Transverse colon (tissue), 4 donors: ENCODE data around the gene ATP6V0E1. TPM values are rescaled to one million over a fixed set of nuclear protein-coding genes. Genes with fewer than 3 reads are reported as not detected.
"Not testable (repeated sequence)": the region's sequence is repeated elsewhere in the genome, so short reads cannot be mapped to it uniquely, and the experiment has no call there.

ENCODE experiments used
- DNase-seq: peaks from one replicate; pipeline ENCODE4 v3.0.0-alpha.2; 2019
- H3K27ac ChIP-seq, 4 donors: fragments of 200-600 bp; sonication (generic); 2 replicates each; pipeline ENCODE4 v1.5.1; 2016 to 2018; ENCODE audit warnings: inconsistent platforms in 4 of 4
- H3K27me3 ChIP-seq: fragments of 200-600 bp; sonication (generic); 2 replicates; pipeline ENCODE4 v1.5.1; 2017; ENCODE audit warnings: inconsistent platforms
- H3K36me3 ChIP-seq, 4 donors: fragments of 200-600 bp; sonication (generic); 2 replicates each; pipeline ENCODE4 v1.5.1; 2017 to 2019; ENCODE audit warnings: inconsistent platforms in 4 of 4
- H3K4me1 ChIP-seq, 4 donors: fragments of 200-600 bp; sonication (generic); 2 replicates each; pipeline ENCODE4 v1.5.1; 2017 to 2020; ENCODE audit warnings: inconsistent platforms in 4 of 4
- H3K4me3 ChIP-seq, 4 donors: fragments of 200-600 bp; sonication (generic); 1 replicate in 1 of 4; 2 replicates in 3 of 4; pipeline versions ENCODE4 v1.5.1 to v1.6.1; 2017 to 2019; ENCODE audit warnings: inconsistent platforms in 4 of 4
- H3K9me3 ChIP-seq, 2 donors: fragments of 200-600 bp; sonication (generic); 2 replicates each; pipeline ENCODE4 v1.5.1; 2017 to 2019; ENCODE audit warnings: inconsistent platforms in 2 of 2
- EP300 ChIP-seq: sonication (generic); formaldehyde crosslinking; IDR thresholded peaks from one replicate; pipeline ENCODE4 v1.6.1; 2017; ENCODE audit warnings: antibody characterized with exemption, low read depth
- POLR2A ChIP-seq: fragments of 450-650 bp; IDR thresholded peaks from one replicate; pipeline ENCODE4 v1.6.1; 2016; ENCODE audit warnings: antibody characterized with exemption, mild to moderate bottlenecking, moderate library complexity
- POLR2AphosphoS5 ChIP-seq, 3 donors: sonication (generic); formaldehyde crosslinking; IDR thresholded peaks; one replicate each; pipeline ENCODE4 v1.6.1; 2016; ENCODE audit warnings: antibody characterized with exemption in 3 of 3
- WGBS, 2 donors: methylation state at CpG; one replicate each; pipeline ENCODE4 v1.1.5; 2018; ENCODE audit warnings: low coverage in 1 of 2; 5-methylcytosine and 5-hydroxymethylcytosine counted together
- in situ Hi-C, 4 donors: fragments of 200-750 bp; cut with MboI; loops; one replicate each; pipeline versions ENCODE4 v1.15.0 to v1.15.1; 2017; ENCODE audit warnings: low sequenced_read_pairs in 3 of 4, low pct_ligation_motif_present in 1 of 4, low pct_unique_long_range_greater_than_20kb in 1 of 4
- intact Hi-C: fragments of 100-400 bp; cut with DNase I; formaldehyde crosslinking; loops from one replicate; pipeline ENCODE4 v1.15.1; 2023; ENCODE audit warnings: low total_unique reads
- total RNA-seq, 4 donors: library from RNA; depleted of rRNA; stranded (reverse); fragments of >200 nt; gene quantifications; one replicate each; pipeline ENCODE4 v1.1.0, GENCODE V29; 2016
- TF ChIP-seq, protein P1 (sequence below), 5 experiments: fragments of 200-600 bp in 3 of 5; fragments of 450-650 bp in 2 of 5; sonication (generic) in 3 of 5; IDR thresholded peaks; 1 replicate in 2 of 5; 2 replicates in 3 of 5; pipeline ENCODE4 v1.5.1; 2016 to 2017; ENCODE audit warnings: antibody characterized with exemption in 5 of 5, inconsistent platforms in 3 of 5, mild to moderate bottlenecking in 2 of 5, moderate library complexity in 1 of 5

Gene ATP6V0E1
- total RNA-seq, 4 donors from 2014 or later, result 60.9 to 212 (median 138) TPM

DNA sequence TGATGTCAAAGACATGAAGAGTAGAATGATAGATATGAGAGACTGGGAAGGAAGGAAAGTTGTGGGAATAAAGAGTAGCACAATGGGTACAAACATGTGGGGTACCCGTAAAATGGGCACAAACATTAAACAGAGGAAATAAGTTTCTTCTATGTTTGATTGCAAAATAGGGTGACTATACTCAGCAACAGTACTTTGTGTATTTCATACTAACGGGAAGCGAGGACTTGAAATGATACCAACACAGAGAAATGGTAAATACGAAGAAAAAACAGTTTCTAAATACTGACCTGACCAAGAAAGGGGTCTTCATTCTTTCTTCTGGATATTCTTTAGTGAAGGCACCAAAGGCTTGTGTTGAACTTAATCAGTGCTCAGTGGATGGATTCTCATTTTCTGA lies 31.1 kb downstream of the ATP6V0E1 start:
- WGBS, 2 donors, result 82 to 83% methylated on average over 4 of the region's 4 CpGs
- no peaks in the 10 kb centered on the region for H3K9me3 ChIP-seq
- H3K4me1 ChIP-seq, result peaks cover 4 to 47% (median 29%) of the 10 kb centered on the region in 4 donors
- in situ Hi-C loops, result no loop called here
- DNase-seq, result no peak
- intact Hi-C loops, result no loop called here
- TF ChIP-seq EP300 (no peak), POLR2A (no peak), POLR2AphosphoS5 (IDR thresholded peaks at IDR 0.05) (no peak)
- TF ChIP-seq, protein P1, sequence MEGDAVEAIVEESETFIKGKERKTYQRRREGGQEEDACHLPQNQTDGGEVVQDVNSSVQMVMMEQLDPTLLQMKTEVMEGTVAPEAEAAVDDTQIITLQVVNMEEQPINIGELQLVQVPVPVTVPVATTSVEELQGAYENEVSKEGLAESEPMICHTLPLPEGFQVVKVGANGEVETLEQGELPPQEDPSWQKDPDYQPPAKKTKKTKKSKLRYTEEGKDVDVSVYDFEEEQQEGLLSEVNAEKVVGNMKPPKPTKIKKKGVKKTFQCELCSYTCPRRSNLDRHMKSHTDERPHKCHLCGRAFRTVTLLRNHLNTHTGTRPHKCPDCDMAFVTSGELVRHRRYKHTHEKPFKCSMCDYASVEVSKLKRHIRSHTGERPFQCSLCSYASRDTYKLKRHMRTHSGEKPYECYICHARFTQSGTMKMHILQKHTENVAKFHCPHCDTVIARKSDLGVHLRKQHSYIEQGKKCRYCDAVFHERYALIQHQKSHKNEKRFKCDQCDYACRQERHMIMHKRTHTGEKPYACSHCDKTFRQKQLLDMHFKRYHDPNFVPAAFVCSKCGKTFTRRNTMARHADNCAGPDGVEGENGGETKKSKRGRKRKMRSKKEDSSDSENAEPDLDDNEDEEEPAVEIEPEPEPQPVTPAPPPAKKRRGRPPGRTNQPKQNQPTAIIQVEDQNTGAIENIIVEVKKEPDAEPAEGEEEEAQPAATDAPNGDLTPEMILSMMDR (IDR thresholded peaks at IDR 0.05), result no peak
- peak overlapping the region in 2 of 4 donors; percentile 64 to 71 for H3K27ac ChIP-seq
- H3K4me3 ChIP-seq, result no peak overlapping the region
- no peaks in the 10 kb centered on the region for H3K27me3 ChIP-seq
- no peaks in the 10 kb centered on the region for H3K36me3 ChIP-seq

DNA sequence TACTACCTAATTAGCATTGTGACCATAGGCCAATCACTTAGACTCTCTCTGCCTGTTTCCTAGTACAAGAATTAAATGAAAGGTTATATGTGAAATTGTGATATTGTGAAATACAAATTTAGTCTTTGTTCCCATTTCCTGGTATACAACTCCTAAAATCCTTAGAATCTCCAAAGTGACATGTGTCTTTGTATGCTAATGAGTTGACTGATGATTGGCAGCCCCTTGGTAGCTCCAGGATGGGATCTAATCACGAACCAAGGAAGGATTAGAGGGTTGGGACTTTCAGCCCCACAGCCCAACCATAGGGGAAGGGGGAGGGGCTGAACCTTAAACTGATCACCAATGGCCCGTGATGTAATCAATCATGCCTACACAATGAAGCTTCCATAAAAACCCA lies 31.6 kb downstream of the ATP6V0E1 start:
- TF ChIP-seq, protein P1 (IDR thresholded peaks at IDR 0.05), result no peak
- TF ChIP-seq POLR2A (no peak), POLR2AphosphoS5 (IDR thresholded peaks at IDR 0.05) (no peak), EP300 (no peak)
- DNase-seq, result no peak
- no peaks in the 10 kb centered on the region for H3K9me3 ChIP-seq
- 92 to 100% methylated on average over 1 to 2 of the region's 2 CpGs for WGBS, 2 donors
- no peaks in the 10 kb centered on the region for H3K27me3 ChIP-seq
- in situ Hi-C loops, result no loop called here
- H3K4me1 ChIP-seq, result peaks cover 4 to 46% (median 27%) of the 10 kb centered on the region in 4 donors
- peak overlapping the region; percentile 56 to 76 (median 68) for H3K27ac ChIP-seq
- H3K4me3 ChIP-seq, result no peak overlapping the region
- H3K36me3 ChIP-seq, result no peaks in the 10 kb centered on the region
- intact Hi-C loops, result no loop called here

DNA sequence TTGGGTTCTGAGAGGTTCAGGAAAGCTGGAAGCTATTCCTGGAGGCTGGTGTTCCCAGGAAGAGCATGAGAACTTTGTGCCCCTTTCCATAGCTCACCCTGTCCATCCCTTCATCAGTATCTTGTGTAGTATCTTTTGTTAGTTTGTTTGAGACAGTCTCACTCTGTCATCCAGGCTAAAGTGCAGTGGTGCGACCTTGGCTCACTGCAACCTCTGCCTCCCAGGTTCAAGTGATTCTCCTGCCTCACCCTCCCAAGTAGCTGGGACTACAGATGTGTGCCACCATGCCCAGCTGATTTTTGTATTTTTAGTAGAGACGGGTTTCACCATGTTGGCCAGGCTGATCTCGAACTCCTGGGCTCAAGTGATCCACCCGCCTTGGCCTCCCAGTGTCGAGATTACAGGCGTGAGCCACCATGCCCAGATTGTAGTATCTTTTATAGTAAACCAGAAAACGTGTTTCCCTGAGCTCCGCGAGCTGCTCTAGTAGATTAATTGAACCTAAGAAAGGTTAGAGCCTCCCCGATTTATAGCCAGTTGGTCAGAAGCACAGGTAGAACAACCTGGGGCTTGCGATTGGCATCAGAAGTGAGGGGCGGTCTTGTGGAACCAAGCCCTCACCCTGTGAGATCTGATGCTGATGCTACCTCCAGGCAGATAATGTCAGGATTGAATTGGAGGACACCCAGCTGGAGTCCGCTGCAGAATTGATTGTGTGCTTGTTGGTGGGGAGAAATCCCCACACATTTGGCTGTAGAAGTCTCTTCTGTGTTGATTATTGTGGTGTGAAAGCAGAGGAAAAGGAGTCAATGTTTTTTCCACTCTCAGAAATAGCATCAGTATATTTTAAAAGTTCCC lies 32.3 kb downstream of the ATP6V0E1 start:
- no peak overlapping the region for H3K4me3 ChIP-seq
- H3K27me3 ChIP-seq, result no peaks in the 10 kb centered on the region
- H3K9me3 ChIP-seq, result no peaks in the 10 kb centered on the region
- H3K4me1 ChIP-seq, result peaks cover under 1 to 41% (median 27%) of the 10 kb centered on the region in 4 donors
- TF ChIP-seq, protein P1 (IDR thresholded peaks at IDR 0.05), result no peak
- TF ChIP-seq POLR2A (no peak), POLR2AphosphoS5 (IDR thresholded peaks at IDR 0.05) (no peak), EP300 (no peak)
- peak overlapping the region; percentile 56 to 76 (median 68) for H3K27ac ChIP-seq
- in situ Hi-C loops, result no loop called here
- WGBS, 2 donors, result 88 to 95% methylated on average over 7 to 13 of the region's 13 CpGs
- DNase-seq, result no peak
- H3K36me3 ChIP-seq, result no peaks in the 10 kb centered on the region
- intact Hi-C loops, result no loop called here

DNA sequence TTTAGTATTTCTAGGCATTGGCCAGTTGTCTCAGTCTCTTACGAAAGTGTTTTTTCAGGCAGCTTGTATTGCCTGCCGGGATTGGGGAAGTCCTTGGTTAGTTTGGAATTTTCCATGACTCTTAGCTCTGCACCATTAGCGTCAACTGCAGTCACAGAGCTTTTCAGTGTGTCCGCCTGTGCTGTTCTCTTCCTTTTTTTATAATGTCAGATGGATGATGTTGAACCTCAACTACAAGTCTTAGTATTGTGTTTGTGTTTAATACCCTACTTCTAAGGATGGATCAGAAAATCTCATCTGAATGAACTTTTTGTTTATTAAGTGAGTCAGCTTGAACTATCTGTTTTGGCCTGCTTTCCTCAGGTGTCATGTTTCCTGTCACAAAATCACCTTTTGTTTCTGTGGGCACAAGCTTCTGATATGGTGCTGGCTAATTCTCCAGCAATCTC lies 33.1 kb downstream of the ATP6V0E1 start:
- H3K4me3 ChIP-seq, result no peak overlapping the region
- TF ChIP-seq POLR2A, result no peak
- TF ChIP-seq POLR2AphosphoS5 (IDR thresholded peaks at IDR 0.05), result no peak
- TF ChIP-seq EP300, result no peak
- TF ChIP-seq, protein P1 (IDR thresholded peaks at IDR 0.05), result no peak
- no peaks in the 10 kb centered on the region for H3K9me3 ChIP-seq
- in situ Hi-C loops, result no loop called here
- no peaks in the 10 kb centered on the region for H3K27me3 ChIP-seq
- peaks cover 0 to 35% (median 22%) of the 10 kb centered on the region in 4 donors for H3K4me1 ChIP-seq
- intact Hi-C loops, result no loop called here
- DNase-seq, result no peak
- H3K36me3 ChIP-seq, result peaks cover 0 to 5% (median 1%) of the 10 kb centered on the region in 4 donors
- H3K27ac ChIP-seq, result peak overlapping the region; percentile 56 to 76 (median 68)
- WGBS, 2 donors, result 54 to 60% methylated on average over 4 of the region's 4 CpGs

DNA sequence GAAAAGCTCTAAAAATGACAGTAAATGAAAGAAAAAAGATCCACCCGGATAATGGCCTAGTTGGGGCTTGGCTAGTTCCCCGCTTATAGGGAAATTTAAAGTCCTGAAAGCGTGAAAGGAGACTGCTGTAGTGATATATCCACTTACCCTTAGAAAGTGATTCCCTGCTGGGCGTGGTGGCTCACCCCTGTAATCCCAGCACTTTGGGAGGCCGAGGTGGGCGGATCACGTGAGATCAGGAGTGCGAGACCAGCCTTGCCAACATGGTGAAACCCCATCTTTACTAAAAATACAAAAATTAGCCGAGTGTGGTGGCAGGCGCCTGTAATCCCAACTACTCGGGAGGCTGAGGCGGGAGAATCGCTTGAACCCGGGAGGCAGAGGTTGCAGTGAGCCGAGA lies 33.5 kb downstream of the ATP6V0E1 start:
- intact Hi-C loops, in situ Hi-C loops, H3K4me3 ChIP-seq, H3K36me3 ChIP-seq, DNase-seq, H3K27me3 ChIP-seq, H3K9me3 ChIP-seq: not testable (repeated sequence)
- WGBS, 2 donors, result 88 to 90% methylated on average over 10 to 15 of the region's 15 CpGs
- peak overlapping the region; percentile 56 to 76 (median 68) for H3K27ac ChIP-seq
- peaks cover 0 to 33% (median 19%) of the 10 kb centered on the region in 4 donors for H3K4me1 ChIP-seq
